Thoracic aorta endothelial cell (primary cell): Measurements from ENCODE around the gene MAP2K4. TPM values are rescaled to one million over a fixed set of nuclear protein-coding genes. Genes with fewer than 3 reads are reported as not detected.

ENCODE experiments used
- small RNA-seq: library from RNA; depleted of rRNA; stranded (forward); fragments of <200 nt; gene quantifications from one replicate; pipeline ENCODE3, GENCODE V24; 2012
- total RNA-seq: library from RNA; depleted of rRNA; stranded (reverse); fragments of >200 nt; gene quantifications from 2 replicates; pipeline ENCODE4 v1.2.3, GENCODE V29; 2012

The MAP2K4 gene
- 32.2 and 35.3 TPM in 2 replicates for total RNA-seq

DNA sequence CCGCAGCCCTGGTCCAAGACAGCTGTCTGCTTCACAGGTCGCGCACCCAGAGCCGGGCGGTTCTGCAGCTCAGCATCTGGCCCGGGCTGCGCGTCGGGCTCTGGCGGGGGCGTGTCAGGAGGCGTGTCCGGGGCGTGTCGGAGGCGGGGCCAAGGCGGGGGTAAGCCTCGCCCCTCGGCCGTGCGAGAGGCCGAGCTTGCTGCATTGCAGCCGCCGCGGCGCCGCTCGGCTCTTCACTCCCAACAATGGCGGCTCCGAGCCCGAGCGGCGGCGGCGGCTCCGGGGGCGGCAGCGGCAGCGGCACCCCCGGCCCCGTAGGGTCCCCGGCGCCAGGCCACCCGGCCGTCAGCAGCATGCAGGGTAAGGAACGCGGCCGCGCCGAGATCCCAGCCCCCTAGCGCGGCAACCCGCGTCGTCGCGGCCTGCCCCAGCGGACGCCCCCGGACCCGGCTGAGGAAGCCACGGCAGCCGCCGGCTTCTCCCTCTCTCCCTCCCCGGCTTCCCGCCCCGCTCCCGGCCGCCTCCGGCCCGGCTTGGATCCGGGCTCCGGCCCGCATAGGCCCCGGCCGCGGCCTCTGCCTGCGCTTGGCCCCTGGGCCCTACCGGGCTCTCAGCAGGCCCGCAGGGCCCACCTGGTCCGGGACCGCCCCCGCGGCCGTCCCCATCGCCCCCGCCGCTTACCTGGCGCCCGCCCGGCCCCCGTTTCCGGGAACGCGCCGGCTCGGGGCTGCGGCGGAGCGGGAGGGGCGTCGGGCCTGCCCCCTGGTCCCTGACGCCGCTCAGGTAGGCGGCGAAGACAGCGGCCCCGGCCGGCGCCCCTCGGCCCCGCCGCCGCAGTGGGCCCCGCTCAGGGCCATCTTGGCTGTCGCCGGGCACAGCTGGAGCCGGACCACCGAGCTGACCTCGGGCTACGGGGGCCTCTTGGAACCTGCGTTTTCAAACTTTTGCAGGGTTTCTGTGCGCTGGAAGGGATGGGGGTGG lies at the start of gene MAP2K4:
Gene MAP2K4 (plus strand): TSS at position 236 of the 981 bp plus-strand sequence. CDS start 10 bp downstream, at position 246.

GRCh38 chr17:11997147-11997971 lies 23.3 kb upstream of the MAP2K4 start, which contains the start of gene ZNF18:
Gene ZNF18, minus strand, starts transcription at chr17:11997475. Its CDS starts 4,646 bp downstream, at chr17:11992829.

Small RNAs within 50 kb of the gene (small RNA-seq; reads per million reads assigned to genes)
- gene MIR744: 641 reads per million, percentile 99 among the genes with 10 or more reads in this experiment
- not detected for gene RNU11-2P

Other genes with a start within 250 kb of the MAP2K4 start
- gene ZNF18, start 23.4 kb upstream of the MAP2K4 start, total RNA-seq: 4.7 and 6.1 TPM in 2 replicates